ENCODE data around the gene HSF2BP. TPM values are rescaled to one million over a fixed set of nuclear protein-coding genes. Genes with fewer than 3 reads are reported as not detected.
"Not testable (repeated sequence)": the region's sequence is repeated elsewhere in the genome, so short reads cannot be mapped to it uniquely, and the experiment has no call there.

Gene HSF2BP
- total RNA-seq, 1 donor from 2014 or later, result 0.50 TPM

- intact Hi-C loops (cut with micrococcal nuclease), result no loop called here
Measured at GRCh38 chr21:43622796-43623195, 36.5 kb downstream of the HSF2BP start.

DNA sequence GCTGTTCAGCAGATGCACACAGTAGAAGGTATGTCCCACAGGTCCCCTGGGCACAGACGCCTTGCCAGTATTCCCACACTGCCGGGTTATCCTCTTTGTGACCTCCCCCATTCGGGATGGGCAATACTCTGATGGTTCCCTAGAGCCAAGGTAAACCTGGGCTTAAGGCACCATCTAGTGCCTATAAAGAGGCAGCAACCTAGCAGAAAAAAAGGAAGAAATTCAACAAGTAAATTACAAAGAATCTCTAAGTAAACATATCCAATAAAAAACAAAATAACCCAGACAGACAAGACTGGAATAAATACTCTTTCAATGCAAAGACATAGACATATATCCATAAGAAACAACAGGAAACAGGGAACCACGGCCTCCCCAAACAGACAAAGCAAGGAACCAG, 39.4 kb downstream of the HSF2BP start:
- intact Hi-C loops (cut with micrococcal nuclease), result no loop called here

GRCh38 chr21:43619344-43619743, 39.9 kb downstream of the HSF2BP start:
- intact Hi-C loops (cut with micrococcal nuclease), result no loop called here

- intact Hi-C loops (cut with micrococcal nuclease), result no loop called here
Measured at GRCh38 chr21:43618940-43619339, 40.3 kb downstream of the HSF2BP start.

DNA sequence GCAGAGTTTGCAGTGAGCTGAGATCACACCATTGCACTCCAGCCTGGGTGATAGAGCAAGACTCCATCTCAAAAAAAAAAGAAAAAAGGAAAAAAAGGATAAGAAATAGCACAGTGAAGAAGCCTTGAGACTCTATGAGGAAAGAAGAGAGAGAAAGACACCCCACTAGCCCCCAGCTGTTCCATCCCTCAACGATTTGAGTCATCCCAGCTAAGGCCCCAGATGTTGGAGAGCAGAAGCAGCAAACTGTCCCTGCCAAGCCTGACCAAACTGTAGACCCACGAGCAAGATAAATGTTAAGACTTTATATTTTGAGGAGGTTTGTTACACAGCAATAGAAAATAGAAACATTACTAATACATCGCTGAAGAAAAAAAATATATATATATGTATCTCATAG, 42.4 kb downstream of the HSF2BP start:
- intact Hi-C loops (cut with micrococcal nuclease), result not testable (repeated sequence)

DNA sequence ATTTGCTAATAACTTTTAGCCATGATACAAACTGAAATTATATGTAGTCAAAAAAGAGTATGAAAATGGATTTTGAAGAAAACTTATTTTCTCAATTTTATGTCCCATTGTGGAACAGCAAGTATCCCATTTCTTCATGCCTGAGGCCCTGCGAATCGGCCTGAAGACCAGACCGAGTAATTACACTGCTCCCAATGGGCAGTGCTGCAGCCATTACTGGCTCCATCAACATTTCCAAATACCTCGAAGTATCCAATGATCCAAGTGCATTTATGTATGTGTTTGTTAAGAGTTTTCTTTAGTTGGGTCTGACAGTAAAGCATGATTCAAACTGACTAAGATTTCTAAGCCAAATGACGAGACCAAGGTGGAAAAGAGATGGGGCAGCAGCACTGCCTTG, 44.4 kb downstream of the HSF2BP start:
- intact Hi-C loops (cut with micrococcal nuclease), result loop anchor here (5.0 kb wide), 1 partner anchor 32 kb away; no protein-coding TSS in a partner anchor

DNA sequence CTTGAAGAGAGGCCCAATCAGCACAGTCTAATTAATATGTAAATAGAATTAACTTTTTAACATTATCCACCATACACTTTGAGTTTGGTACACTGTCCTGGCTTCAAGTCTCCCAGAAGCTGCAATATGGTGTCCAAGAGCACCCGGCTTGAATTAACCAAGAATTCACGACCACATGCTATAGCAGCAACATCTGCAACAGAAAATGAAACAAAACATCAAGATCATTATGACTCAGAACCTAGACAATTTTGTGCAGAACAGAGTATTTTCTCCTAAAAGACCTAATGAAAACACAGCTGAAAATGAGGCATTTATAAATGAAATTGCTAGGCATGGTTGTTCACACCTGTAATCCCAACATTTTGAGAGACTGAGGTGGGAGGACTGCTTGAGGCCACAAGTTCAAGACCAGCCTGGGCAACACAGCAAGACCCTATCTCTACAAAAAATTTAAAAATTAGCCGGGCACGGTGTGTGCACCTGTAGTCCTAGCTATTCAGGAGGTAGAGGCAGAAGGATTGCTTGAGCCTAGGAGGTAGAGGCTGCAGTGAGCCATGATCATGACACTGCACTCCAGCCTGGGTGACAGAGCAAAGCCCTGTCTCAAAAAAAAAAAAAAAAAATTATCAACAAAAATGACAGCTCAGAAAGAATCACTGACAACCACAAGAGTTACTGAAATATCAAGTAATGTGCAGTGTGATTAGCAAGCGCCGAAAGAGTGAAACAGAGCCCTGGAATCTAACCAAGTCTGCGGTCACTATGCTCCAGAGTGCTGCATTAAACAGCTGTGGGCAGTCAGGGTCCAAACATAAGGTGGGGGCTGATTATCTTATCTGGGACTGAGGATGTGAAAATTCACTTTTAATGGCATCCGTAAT, 45.3 kb downstream of the HSF2BP start:
- intact Hi-C loops (cut with micrococcal nuclease), result loop anchor here (5.0 kb wide), 1 partner anchor 33 kb away; no protein-coding TSS in a partner anchor

DNA sequence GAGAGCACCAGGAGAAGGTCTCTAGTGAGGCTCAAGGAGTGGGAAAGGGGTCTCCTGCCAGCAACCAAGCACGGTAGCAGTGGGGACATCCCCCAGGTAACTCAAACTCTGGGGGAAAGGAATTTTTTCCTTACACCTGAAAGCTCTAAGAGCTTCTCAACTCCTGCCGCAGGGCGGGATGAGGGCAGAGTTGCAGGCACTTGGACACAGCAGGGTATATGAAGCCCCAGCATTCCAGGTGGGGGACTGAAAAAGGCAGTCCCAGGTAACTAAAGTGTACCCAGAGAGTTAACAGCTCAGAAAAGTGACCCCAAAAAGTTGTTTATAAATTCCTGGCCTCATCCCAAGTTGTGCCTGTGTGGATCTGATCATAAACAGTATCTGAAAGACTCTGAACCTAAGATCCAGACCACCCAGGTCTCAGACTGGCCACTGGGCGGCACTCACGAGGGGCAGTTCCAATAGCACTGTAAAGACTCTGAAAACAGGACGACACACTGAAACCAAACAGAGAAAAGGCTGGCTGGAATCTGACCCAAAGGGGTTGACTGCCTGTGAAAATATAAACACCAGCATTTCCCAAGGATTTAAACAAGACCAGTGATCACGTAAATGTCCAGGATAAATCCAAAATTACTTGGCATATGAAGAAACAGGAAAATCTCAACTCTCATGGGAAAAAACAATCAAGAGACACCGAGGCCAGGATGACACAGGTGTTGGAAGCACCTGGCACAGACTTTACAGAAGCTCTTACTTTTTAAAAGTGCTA, 47.5 kb downstream of the HSF2BP start:
- intact Hi-C loops (cut with micrococcal nuclease), result loop anchor here (5.0 kb wide), 1 partner anchor 36 kb away; no protein-coding TSS in a partner anchor

- intact Hi-C loops (cut with micrococcal nuclease), result loop anchor here (5.0 kb wide), 1 partner anchor 38 kb away; no protein-coding TSS in a partner anchor
Measured at GRCh38 chr21:43609501-43610340, 49.6 kb downstream of the HSF2BP start.

DNA sequence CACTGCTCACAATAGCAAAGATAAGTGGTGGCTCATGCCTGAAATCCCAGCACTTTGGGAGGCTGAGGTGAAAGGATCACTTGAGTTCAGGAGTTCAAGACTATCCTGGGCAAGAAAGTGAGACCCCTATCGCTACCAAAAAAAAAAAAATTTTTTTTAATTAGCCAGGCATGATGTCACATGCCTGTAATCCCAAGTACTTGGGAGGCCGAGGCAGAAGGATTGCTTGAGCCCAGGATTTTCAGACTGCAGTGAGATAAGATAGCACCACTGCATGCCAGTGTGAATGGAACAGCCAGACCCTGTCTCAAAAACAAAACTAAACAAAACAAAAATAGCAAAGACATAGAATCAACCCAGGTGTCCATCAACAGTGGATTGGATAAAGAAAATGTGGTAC, 50.6 kb downstream of the HSF2BP start:
- intact Hi-C loops (cut with micrococcal nuclease), result no loop called here

GRCh38 chr21:43608225-43608624, 51.1 kb downstream of the HSF2BP start:
- intact Hi-C loops (cut with micrococcal nuclease), result no loop called here

GRCh38 chr21:43605320-43606215, 53.7 kb downstream of the HSF2BP start:
- intact Hi-C loops (cut with micrococcal nuclease), result no loop called here

DNA sequence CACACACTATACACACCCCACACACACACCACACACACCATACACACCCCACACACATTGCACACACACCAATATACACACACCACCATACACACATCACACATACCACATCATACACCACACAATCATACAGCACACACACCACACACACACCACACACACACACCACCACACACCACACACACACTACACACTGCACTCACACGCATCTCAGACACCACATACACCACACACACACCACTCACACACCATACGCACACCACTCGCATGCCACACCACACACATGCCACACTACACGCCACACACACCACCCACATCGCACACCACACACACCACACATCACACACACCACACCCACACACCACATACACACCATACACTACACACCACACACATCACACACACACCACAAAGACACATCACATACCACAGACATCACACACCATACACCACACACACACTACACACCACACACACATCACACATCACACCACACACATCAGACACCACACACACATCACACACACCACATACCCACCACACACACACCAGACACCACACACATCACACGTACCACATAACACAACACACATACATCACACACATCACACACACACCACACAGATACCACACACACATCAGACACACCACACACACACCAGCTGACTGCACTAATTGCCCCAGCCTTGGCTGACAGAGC, 54.6 kb downstream of the HSF2BP start:
- intact Hi-C loops (cut with micrococcal nuclease), result no loop called here

GRCh38 chr21:43603641-43604504, 55.4 kb downstream of the HSF2BP start:
- intact Hi-C loops (cut with micrococcal nuclease), result no loop called here

DNA sequence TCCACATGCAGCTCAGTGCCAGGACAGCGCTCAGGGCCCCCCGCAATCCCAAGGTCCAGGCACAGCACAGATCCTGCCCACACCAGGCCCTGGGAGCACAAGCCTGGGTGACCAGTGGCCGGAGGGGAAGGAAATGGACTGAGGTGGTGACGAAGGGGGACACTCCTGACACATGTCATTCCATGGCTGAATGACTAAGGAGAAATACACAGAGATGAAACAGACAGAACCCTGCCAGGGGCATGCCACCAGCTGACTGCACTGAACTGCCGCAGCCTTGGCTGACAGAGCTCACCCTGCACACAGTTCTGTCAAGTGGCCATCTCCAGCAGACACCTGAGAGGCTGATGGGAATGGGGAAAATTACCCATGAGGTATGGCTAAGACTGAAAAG, 56.1 kb downstream of the HSF2BP start:
- intact Hi-C loops (cut with micrococcal nuclease), result no loop called here

GRCh38 chr21:43602266-43603232, 56.7 kb downstream of the HSF2BP start:
- intact Hi-C loops (cut with micrococcal nuclease), result no loop called here

- intact Hi-C loops (cut with micrococcal nuclease), result no loop called here
Measured at GRCh38 chr21:43600642-43601402, 58.5 kb downstream of the HSF2BP start.

Measured in T-helper 2 cell treated with Interferon-gamma antibody and Interleukin-4, amounts not matched to agents 100 ng/mL and 5 ng/mL, for 36 hours (primary cell).